Neural cell (in vitro differentiated cells): ENCODE results near the gene DDX24. TPM values are rescaled to one million over a fixed set of nuclear protein-coding genes. Genes with fewer than 3 reads are reported as not detected.

Experiments used
- H2AFZ ChIP-seq: fragments of 200-600, 300-800 bp; sonication (generic), shearing (Covaris generic); 2 replicates; pipeline ENCODE4 v1.6.0; 2014; ENCODE audit warnings: low read depth, mild to moderate bottlenecking, antibody characterized with exemption, low read length, moderate library complexity
- H3F3A ChIP-seq: fragments of 200-600 bp; shearing (Covaris generic); 2 replicates; pipeline ENCODE4 v1.6.1; 2016; ENCODE audit warnings: mild to moderate bottlenecking, moderate library complexity, mixed read lengths, antibody characterized with exemption, low read length; ENCODE audit not compliant: insufficient read depth, poor library complexity, severe bottlenecking
- H3K27ac ChIP-seq: fragments of 200-600, 300-800 bp; sonication (generic), shearing (Covaris generic); 2 replicates; pipeline ENCODE4 v1.5.1; 2014; ENCODE audit warnings: mild to moderate bottlenecking, low read length, moderate library complexity
- H3K27me3 ChIP-seq: fragments of 300-800, 200-600 bp; sonication (generic), shearing (Covaris generic); 2 replicates; pipeline ENCODE4 v1.6.0; 2014; ENCODE audit warnings: mild to moderate bottlenecking, low read depth, low read length, moderate library complexity; ENCODE audit not compliant: insufficient read depth
- H3K36me3 ChIP-seq: fragments of 300-800, 200-600 bp; sonication (generic), shearing (Covaris generic); 2 replicates; pipeline ENCODE4 v1.5.1; 2014; ENCODE audit warnings: mild to moderate bottlenecking, antibody characterized with exemption, low read length, moderate library complexity; ENCODE audit not compliant: insufficient read depth
- H3K4me2 ChIP-seq: fragments of 300-800, 200-600 bp; sonication (generic), shearing (Covaris generic); 2 replicates; pipeline ENCODE4 v1.6.0; 2014; ENCODE audit warnings: mild to moderate bottlenecking, low read length
- H3K4me3 ChIP-seq: fragments of 300-800, 200-600 bp; sonication (generic), shearing (Covaris generic); 2 replicates; pipeline ENCODE4 v1.5.1; 2014; ENCODE audit warnings: mild to moderate bottlenecking, low read length, moderate library complexity
- H3K79me2 ChIP-seq: fragments of 200-600 bp; shearing (Covaris generic); replicated peaks from 2 replicates; pipeline ENCODE4 v1.6.0; 2014; ENCODE audit warnings: mild to moderate bottlenecking, low read length, moderate library complexity; ENCODE audit not compliant: insufficient read depth
- H3K9ac ChIP-seq: fragments of 300-800, 200-600 bp; sonication (generic), shearing (Covaris generic); 2 replicates; pipeline ENCODE4 v1.6.1; 2016; ENCODE audit warnings: mild to moderate bottlenecking, low read length, mixed read lengths
- H3K9me2 ChIP-seq: fragments of 200-600 bp; shearing (Covaris generic); 2 replicates; pipeline ENCODE4 v1.6.1; 2016; ENCODE audit warnings: mild to moderate bottlenecking, low read length, mixed read lengths; ENCODE audit not compliant: insufficient read depth
- H3K9me3 ChIP-seq: fragments of 200-600, 300-800 bp; sonication (generic), shearing (Covaris generic); 2 replicates; pipeline ENCODE4 v1.6.1; 2016; ENCODE audit warnings: mild to moderate bottlenecking, mixed run types, low read length, moderate library complexity, mixed read lengths
- H4K20me1 ChIP-seq: fragments of 200-600 bp; shearing (Covaris generic); 2 replicates; pipeline ENCODE4 v1.6.1; 2016; ENCODE audit warnings: mild to moderate bottlenecking, mixed run types; ENCODE audit not compliant: insufficient read depth
- CTCF ChIP-seq: fragments of 450-650 bp; IDR thresholded peaks from 2 replicates; pipeline ENCODE4 v1.5.1; 2014; ENCODE audit warnings: antibody characterized with exemption, mild to moderate bottlenecking, moderate library complexity; ENCODE audit not compliant: poor library complexity, severe bottlenecking
- EP300 ChIP-seq: fragments of 450-650 bp; conservative IDR thresholded peaks from 2 replicates; pipeline ENCODE4 v1.6.1; 2014; ENCODE audit warnings: antibody characterized with exemption, mild to moderate bottlenecking, moderate library complexity; ENCODE audit not compliant: poor library complexity, severe bottlenecking
- EZH2 ChIP-seq: fragments of 200-600, 300-800 bp; shearing (Covaris generic), sonication (generic); IDR thresholded peaks from 2 replicates; pipeline ENCODE4 v1.6.1; 2014; ENCODE audit warnings: antibody characterized with exemption, low read length, borderline replicate concordance, mild to moderate bottlenecking; ENCODE audit not compliant: insufficient read depth, poor library complexity, severe bottlenecking
- MXI1 ChIP-seq: fragments of 450-650 bp; conservative IDR thresholded peaks from 2 replicates; pipeline ENCODE4 v1.6.1; 2014; ENCODE audit warnings: antibody characterized with exemption, mild to moderate bottlenecking; ENCODE audit not compliant: poor library complexity, severe bottlenecking
- POLR2AphosphoS5 ChIP-seq: IDR thresholded peaks from 2 replicates; pipeline ENCODE4 v1.6.1; 2012
- RAD21 ChIP-seq: fragments of 450-650 bp; conservative IDR thresholded peaks from 2 replicates; pipeline ENCODE4 v1.6.1; 2014; ENCODE audit warnings: antibody characterized with exemption, mild to moderate bottlenecking, moderate library complexity
- SMC3 ChIP-seq: fragments of 450-650 bp; conservative IDR thresholded peaks from 2 replicates; pipeline ENCODE4 v1.6.1; 2014; ENCODE audit warnings: antibody characterized with exemption, mild to moderate bottlenecking, moderate library complexity; ENCODE audit not compliant: poor library complexity
- TAF1 ChIP-seq: IDR thresholded peaks from 2 replicates; pipeline ENCODE4 v1.6.1; 2012; ENCODE audit warnings: low read depth
- polyA plus RNA-seq: library from polyadenylated mRNA; depleted of rRNA; stranded (reverse); fragments of >200 nt; gene quantifications from 2 replicates; pipeline ENCODE4 v1.2.3, GENCODE V29; 2014
- TF ChIP-seq, protein P1 (sequence below): IDR thresholded peaks from 2 replicates; pipeline ENCODE4 v1.6.1; 2012; ENCODE audit warnings: borderline replicate concordance

Gene DDX24
- polyA plus RNA-seq, 1 donor from 2014 or later: 177 TPM

DNA sequence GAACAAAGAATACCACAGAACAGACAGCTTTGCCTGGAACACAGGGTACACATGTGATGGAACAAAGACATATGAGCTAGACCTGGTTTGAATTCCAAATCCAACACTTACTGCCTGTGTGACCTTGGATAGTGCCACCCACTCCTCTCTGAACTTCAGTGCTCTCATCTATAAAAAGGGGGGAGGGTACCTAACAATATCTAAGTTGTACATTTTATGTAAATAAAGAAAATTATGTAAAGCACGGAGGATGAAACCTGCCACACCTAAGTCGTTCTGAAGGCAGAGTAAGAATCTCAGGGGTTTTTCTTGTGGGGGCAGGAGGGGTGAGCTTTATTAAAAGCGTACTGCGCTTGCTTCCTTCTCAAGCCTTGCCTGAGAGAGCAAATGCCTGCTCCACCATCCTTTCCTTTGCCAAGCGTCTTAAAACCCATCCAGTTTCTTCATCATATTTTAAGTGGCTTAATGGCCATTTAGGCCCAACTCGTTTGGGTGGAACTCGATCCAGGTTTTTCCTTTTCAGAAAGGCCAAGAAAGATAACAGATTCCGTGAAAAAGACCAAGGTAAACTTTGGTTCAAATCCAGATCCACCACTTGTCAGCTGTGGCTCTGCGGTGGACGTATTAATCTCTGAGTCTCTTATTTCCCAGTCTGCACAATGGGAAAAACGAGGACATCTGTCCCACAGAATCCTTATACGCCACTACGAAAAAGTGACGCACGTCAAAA is 946 bp downstream of the DDX24 start:
- H3K27ac ChIP-seq: peak overlapping the region; percentile 94
- H3F3A ChIP-seq: no peaks in the 10 kb centered on the region
- H3K27me3 ChIP-seq: no peaks in the 10 kb centered on the region
- peaks cover 15% of the 10 kb centered on the region for H3K36me3 ChIP-seq
- H3K4me3 ChIP-seq: peak overlapping the region; percentile 91
- H4K20me1 ChIP-seq: no peaks in the 10 kb centered on the region
- peak overlapping the region; percentile 50 for H3K4me2 ChIP-seq
- H2AFZ ChIP-seq: peak overlapping the region; percentile 58
- no peaks in the 10 kb centered on the region for H3K9me2 ChIP-seq
- peaks cover 62% of the 10 kb centered on the region for H3K79me2 ChIP-seq
- H3K9ac ChIP-seq: peak overlapping the region; percentile 97
- H3K9me3 ChIP-seq: no peaks in the 10 kb centered on the region
- no peak for TF ChIP-seq EP300
- no peak for TF ChIP-seq TAF1
- TF ChIP-seq SMC3: no peak
- TF ChIP-seq, protein P1, sequence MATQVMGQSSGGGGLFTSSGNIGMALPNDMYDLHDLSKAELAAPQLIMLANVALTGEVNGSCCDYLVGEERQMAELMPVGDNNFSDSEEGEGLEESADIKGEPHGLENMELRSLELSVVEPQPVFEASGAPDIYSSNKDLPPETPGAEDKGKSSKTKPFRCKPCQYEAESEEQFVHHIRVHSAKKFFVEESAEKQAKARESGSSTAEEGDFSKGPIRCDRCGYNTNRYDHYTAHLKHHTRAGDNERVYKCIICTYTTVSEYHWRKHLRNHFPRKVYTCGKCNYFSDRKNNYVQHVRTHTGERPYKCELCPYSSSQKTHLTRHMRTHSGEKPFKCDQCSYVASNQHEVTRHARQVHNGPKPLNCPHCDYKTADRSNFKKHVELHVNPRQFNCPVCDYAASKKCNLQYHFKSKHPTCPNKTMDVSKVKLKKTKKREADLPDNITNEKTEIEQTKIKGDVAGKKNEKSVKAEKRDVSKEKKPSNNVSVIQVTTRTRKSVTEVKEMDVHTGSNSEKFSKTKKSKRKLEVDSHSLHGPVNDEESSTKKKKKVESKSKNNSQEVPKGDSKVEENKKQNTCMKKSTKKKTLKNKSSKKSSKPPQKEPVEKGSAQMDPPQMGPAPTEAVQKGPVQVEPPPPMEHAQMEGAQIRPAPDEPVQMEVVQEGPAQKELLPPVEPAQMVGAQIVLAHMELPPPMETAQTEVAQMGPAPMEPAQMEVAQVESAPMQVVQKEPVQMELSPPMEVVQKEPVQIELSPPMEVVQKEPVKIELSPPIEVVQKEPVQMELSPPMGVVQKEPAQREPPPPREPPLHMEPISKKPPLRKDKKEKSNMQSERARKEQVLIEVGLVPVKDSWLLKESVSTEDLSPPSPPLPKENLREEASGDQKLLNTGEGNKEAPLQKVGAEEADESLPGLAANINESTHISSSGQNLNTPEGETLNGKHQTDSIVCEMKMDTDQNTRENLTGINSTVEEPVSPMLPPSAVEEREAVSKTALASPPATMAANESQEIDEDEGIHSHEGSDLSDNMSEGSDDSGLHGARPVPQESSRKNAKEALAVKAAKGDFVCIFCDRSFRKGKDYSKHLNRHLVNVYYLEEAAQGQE: no peak
- TF ChIP-seq CTCF: no peak
- no peak for TF ChIP-seq MXI1
- TF ChIP-seq EZH2: no peak
- TF ChIP-seq RAD21: no peak
- no peak for TF ChIP-seq POLR2AphosphoS5

DNA sequence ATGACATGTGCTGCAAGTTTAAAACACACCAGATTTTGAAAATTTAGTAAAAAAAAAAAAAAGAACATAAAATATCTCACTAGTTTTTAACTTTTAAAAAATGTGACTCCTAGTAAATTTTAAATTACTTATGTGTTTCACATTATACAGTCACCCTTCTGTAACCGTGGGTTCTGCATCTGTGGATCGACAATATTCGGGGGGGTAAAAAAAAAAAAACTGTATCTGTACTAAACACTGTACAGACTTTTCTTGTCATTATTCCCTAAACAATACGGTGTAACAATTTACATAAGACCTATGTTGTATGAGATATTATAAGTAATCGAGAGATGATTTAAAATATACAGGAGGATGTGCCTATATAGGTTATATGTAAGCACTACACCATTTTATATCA is 3.2 kb downstream of the DDX24 start:
- H3K4me3 ChIP-seq: peak overlapping the region; percentile 91
- peaks cover 84% of the 10 kb centered on the region for H3K79me2 ChIP-seq
- peaks cover 15% of the 10 kb centered on the region for H3K36me3 ChIP-seq
- H3K9me2 ChIP-seq: no peaks in the 10 kb centered on the region
- H3F3A ChIP-seq: no peaks in the 10 kb centered on the region
- H3K9me3 ChIP-seq: no peaks in the 10 kb centered on the region
- no peaks in the 10 kb centered on the region for H4K20me1 ChIP-seq
- no peak overlapping the region for H3K9ac ChIP-seq
- H2AFZ ChIP-seq: no peak overlapping the region
- no peak overlapping the region for H3K27ac ChIP-seq
- H3K4me2 ChIP-seq: peak overlapping the region; percentile 50
- no peak for TF ChIP-seq EP300
- no peak for TF ChIP-seq TAF1
- TF ChIP-seq RAD21: no peak
- TF ChIP-seq EZH2: no peak
- no peak for TF ChIP-seq POLR2AphosphoS5
- TF ChIP-seq SMC3: no peak
- TF ChIP-seq CTCF: no peak
- TF ChIP-seq, protein P1: no peak
- no peak for TF ChIP-seq MXI1
- no peaks in the 10 kb centered on the region for H3K27me3 ChIP-seq
